Tibial nerve (tissue), 4 donors: Measurements from ENCODE around the gene SPNS1. TPM values are rescaled to one million over a fixed set of nuclear protein-coding genes. Genes with fewer than 3 reads are reported as not detected.

Experiments
- DNase-seq, 2 donors: peaks; one replicate each; pipeline ENCODE4 v3.0.0-alpha.2; 2019; ENCODE audit warnings: low spot score in 2 of 2
- H3K27ac ChIP-seq, 4 donors: fragments of 200-600 bp; sonication (generic) in 3 of 4; one replicate each; pipeline ENCODE4 v1.5.1; 2017 to 2019; ENCODE audit warnings: mild to moderate bottlenecking in 1 of 4
- H3K27me3 ChIP-seq, 2 donors: fragments of 200-600 bp; sonication (generic) in 1 of 2; one replicate each; pipeline versions ENCODE4 v1.5.1 to v1.6.0; 2017 to 2019
- H3K36me3 ChIP-seq, 3 donors: fragments of 200-600 bp; sonication (generic); one replicate each; pipeline ENCODE4 v1.5.1; 2018 to 2019
- H3K4me1 ChIP-seq, 4 donors: fragments of 200-600 bp; sonication (generic) in 3 of 4; one replicate each; pipeline ENCODE4 v1.5.1; 2017 to 2019
- H3K4me3 ChIP-seq, 4 donors: fragments of 200-600 bp; sonication (generic) in 3 of 4; one replicate each; pipeline ENCODE4 v1.5.1; 2017 to 2019; ENCODE audit warnings: mild to moderate bottlenecking in 1 of 4, moderate library complexity in 1 of 4
- H3K9me3 ChIP-seq, 4 donors: fragments of 200-600 bp; sonication (generic) in 3 of 4; one replicate each; pipeline ENCODE4 v1.5.1; 2017 to 2019
- EP300 ChIP-seq, 2 donors: sonication (generic); formaldehyde crosslinking; IDR thresholded peaks; one replicate each; pipeline ENCODE4 v1.6.1; 2017; ENCODE audit warnings: antibody characterized with exemption in 2 of 2, mild to moderate bottlenecking in 1 of 2
- POLR2A ChIP-seq, 2 donors: fragments of 450-650 bp; IDR thresholded peaks; one replicate each; pipeline ENCODE4 v1.6.1; 2017; ENCODE audit warnings: antibody characterized with exemption in 2 of 2, mild to moderate bottlenecking in 2 of 2, moderate library complexity in 2 of 2
- WGBS, 2 donors: methylation state at CpG; one replicate each; pipeline ENCODE4 v1.1.5; 2018; 5-methylcytosine and 5-hydroxymethylcytosine counted together
- total RNA-seq, 4 donors: library from RNA; depleted of rRNA; stranded (reverse); fragments of >200 nt; gene quantifications; one replicate each; pipeline ENCODE4 v1.1.0, GENCODE V29; 2016
- TF ChIP-seq, protein P1 (sequence below), 5 experiments: fragments of 200-600 bp in 3 of 5; fragments of 450-650 bp in 2 of 5; sonication (generic) in 3 of 5; IDR thresholded peaks; one replicate each; pipeline ENCODE4 v1.5.1; 2016 to 2019; ENCODE audit warnings: antibody characterized with exemption in 5 of 5, mild to moderate bottlenecking in 3 of 5, moderate library complexity in 2 of 5

SPNS1 gene
- total RNA-seq, 4 donors from 2014 or later: 9.8 to 38.4 (median 25.6) TPM

- TF ChIP-seq EP300 (IDR thresholded peaks at IDR 0.05) (no peak), POLR2A (IDR thresholded peaks at IDR 0.05) (no peak)
- TF ChIP-seq, protein P1, sequence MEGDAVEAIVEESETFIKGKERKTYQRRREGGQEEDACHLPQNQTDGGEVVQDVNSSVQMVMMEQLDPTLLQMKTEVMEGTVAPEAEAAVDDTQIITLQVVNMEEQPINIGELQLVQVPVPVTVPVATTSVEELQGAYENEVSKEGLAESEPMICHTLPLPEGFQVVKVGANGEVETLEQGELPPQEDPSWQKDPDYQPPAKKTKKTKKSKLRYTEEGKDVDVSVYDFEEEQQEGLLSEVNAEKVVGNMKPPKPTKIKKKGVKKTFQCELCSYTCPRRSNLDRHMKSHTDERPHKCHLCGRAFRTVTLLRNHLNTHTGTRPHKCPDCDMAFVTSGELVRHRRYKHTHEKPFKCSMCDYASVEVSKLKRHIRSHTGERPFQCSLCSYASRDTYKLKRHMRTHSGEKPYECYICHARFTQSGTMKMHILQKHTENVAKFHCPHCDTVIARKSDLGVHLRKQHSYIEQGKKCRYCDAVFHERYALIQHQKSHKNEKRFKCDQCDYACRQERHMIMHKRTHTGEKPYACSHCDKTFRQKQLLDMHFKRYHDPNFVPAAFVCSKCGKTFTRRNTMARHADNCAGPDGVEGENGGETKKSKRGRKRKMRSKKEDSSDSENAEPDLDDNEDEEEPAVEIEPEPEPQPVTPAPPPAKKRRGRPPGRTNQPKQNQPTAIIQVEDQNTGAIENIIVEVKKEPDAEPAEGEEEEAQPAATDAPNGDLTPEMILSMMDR (IDR thresholded peaks at IDR 0.05): no peak
- no peaks in the 10 kb centered on the region for H3K4me1 ChIP-seq
- H3K27me3 ChIP-seq: no peaks in the 10 kb centered on the region
- no peak overlapping the region for H3K27ac ChIP-seq
- no peaks in the 10 kb centered on the region for H3K9me3 ChIP-seq
- H3K36me3 ChIP-seq: no peaks in the 10 kb centered on the region
- WGBS, 2 donors: 64 to 71% methylated on average over 14 of the region's 14 CpGs
- no peak for DNase-seq
- no peak overlapping the region for H3K4me3 ChIP-seq
Observed at GRCh38 chr16:29009050-29009837, 34.7 kb downstream of the SPNS1 start.

GRCh38 chr16:29009838-29010166, 35.2 kb downstream of the SPNS1 start:
- 88 to 94% methylated on average over 2 of the region's 2 CpGs for WGBS, 2 donors
- TF ChIP-seq, protein P1 (IDR thresholded peaks at IDR 0.05): no peak
- TF ChIP-seq EP300 (IDR thresholded peaks at IDR 0.05): no peak
- no peak for TF ChIP-seq POLR2A (IDR thresholded peaks at IDR 0.05)

GRCh38 chr16:29011112-29011511, 36.5 kb downstream of the SPNS1 start:
- TF ChIP-seq EP300 (IDR thresholded peaks at IDR 0.05) (no peak), POLR2A (IDR thresholded peaks at IDR 0.05) (no peak)
- TF ChIP-seq, protein P1 (IDR thresholded peaks at IDR 0.05): no peak
- no peaks in the 10 kb centered on the region for H3K4me1 ChIP-seq
- WGBS, 2 donors: 55 to 65% methylated on average over 7 to 8 of the region's 8 CpGs
- H3K4me3 ChIP-seq: no peak overlapping the region
- H3K36me3 ChIP-seq: no peaks in the 10 kb centered on the region
- H3K27ac ChIP-seq: no peak overlapping the region
- no peaks in the 10 kb centered on the region for H3K9me3 ChIP-seq
- DNase-seq: no peak
- H3K27me3 ChIP-seq: no peaks in the 10 kb centered on the region

More at GRCh38 chr16:29009838-29010166, 35.2 kb downstream of the SPNS1 start:
- H3K27me3 ChIP-seq: no peaks in the 10 kb centered on the region
- no peak overlapping the region for H3K4me3 ChIP-seq
- no peak overlapping the region for H3K27ac ChIP-seq
- no peak for DNase-seq
- H3K9me3 ChIP-seq: no peaks in the 10 kb centered on the region
- no peaks in the 10 kb centered on the region for H3K36me3 ChIP-seq
- H3K4me1 ChIP-seq: no peaks in the 10 kb centered on the region

GRCh38 chr16:29011851-29012250, 37.3 kb downstream of the SPNS1 start:
- Histone ChIP-seq H3K4me3 (no peak overlapping the region), H3K27ac (no peak overlapping the region), H3K4me1 (no peaks in the 10 kb centered on the region), H3K36me3 (no peaks in the 10 kb centered on the region), H3K27me3 (no peaks in the 10 kb centered on the region), H3K9me3 (no peaks in the 10 kb centered on the region)
- TF ChIP-seq EP300 (IDR thresholded peaks at IDR 0.05) (no peak), POLR2A (IDR thresholded peaks at IDR 0.05) (no peak)
- TF ChIP-seq, protein P1 (IDR thresholded peaks at IDR 0.05): no peak
- no peak for DNase-seq
- whole genome bisulfite sequencing, 2 donors: 76 to 83% methylated on average over 4 of the region's 4 CpGs

- H3K4me1 ChIP-seq: no peaks in the 10 kb centered on the region
- no peak for DNase-seq
- H3K27ac ChIP-seq: no peak overlapping the region
- H3K4me3 ChIP-seq: no peak overlapping the region
- no peaks in the 10 kb centered on the region for H3K9me3 ChIP-seq
- no peaks in the 10 kb centered on the region for H3K27me3 ChIP-seq
- H3K36me3 ChIP-seq: no peaks in the 10 kb centered on the region
- 64 to 71% methylated on average over 9 of the region's 9 CpGs for WGBS, 2 donors
- TF ChIP-seq, protein P1 (IDR thresholded peaks at IDR 0.05): no peak
- no peak for TF ChIP-seq POLR2A (IDR thresholded peaks at IDR 0.05)
- no peak for TF ChIP-seq EP300 (IDR thresholded peaks at IDR 0.05)
Observed at GRCh38 chr16:29012913-29013553, 38.5 kb downstream of the SPNS1 start.
